GM21529 (cell line): ENCODE data around the gene SYPL1.

Experiments
- ATAC-seq: cut with Tn5 transposase; IDR thresholded peaks from one replicate; pipeline ENCODE4 v1.9.1; 2021; ENCODE audit not compliant: unreplicated experiment

Gene SYPL1

DNA sequence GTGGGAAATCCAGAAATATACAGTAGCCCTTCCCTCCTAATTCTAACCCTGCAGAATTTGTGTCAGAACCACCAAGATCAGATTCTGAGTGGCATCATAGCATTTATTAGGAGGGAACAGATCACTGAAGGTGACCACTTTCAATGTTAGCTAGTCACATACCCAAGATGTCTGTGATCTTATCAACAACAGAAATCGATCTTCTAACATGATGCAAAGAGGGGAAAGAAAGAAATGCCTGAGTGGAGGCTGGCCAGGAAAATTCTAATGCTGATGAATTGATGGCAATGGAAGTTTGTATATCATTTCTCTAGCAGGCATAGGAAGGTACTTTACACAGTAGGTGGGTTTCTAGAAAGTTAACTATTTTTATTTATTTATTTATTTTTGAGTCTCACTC is 10.6 kb upstream of the SYPL1 start:
- ATAC-seq, result no peak

DNA sequence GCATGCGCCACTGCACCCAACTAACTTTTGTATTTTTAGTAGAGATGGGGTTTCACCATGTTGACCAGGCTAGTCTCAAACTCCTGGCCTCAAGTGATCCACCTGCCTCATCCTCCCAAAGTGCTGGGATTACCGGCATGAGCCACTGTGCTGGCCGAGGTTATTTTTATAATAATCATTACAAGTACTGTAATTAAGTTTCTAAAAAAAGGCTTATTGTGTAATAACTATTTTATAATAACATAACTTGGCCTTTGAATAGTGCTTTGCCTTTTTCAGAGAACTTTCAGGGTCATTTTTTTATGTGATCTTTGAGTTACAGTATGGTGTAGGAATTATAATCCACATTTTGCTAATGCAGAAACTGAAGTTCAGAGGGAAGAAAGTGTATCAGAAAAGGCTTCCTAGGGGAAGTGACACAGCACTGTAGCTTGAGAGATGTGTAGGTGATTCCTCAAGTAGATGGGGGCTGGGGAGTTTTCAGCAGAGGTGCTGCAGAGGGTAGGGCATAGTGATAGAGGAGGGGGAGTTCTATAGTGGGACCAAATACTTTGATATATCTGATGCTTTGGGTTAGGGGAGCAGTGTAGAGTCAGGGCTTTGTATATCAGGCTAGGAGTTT is 9.2 kb upstream of the SYPL1 start:
- no peak for ATAC-seq

DNA sequence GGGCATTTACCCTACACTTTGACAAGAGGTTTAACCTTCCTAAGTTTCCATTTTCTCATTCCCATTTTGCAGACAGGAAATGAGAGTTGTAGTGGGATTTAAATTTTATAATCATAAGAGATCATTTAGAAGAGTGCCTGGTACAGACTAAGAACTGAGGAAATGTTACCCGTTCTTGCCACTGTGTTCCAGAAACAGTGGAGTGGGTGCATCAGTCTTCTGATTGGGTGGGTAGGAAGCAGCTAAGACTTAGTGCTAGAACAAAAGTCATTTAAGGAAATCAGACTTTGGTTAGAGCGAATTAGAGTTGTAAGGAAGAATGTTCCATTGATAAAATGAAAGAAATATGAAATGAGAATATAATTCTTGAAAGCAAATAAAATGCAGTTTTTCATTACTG is 8.4 kb upstream of the SYPL1 start:
- no peak for ATAC-seq

DNA sequence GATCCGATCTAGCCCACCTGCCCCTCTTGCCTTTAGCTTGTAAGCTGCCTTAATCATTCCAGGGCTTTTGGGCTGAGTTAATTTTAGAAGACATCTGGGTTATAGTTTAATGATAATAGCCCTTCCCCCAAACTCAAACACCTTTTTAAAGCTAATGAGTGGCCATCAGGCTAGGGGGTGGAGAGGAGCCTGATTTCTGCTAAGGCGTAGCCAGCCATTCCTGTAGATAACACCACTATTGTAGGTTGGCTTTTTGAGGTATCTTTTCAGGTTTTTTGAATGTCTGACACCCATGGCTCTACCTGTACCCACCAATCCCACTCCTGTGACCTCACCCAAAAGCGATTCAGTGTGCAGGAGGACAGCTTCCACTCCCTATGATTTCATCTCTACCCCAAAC is 7.6 kb upstream of the SYPL1 start:
- ATAC-seq, result no peak

DNA sequence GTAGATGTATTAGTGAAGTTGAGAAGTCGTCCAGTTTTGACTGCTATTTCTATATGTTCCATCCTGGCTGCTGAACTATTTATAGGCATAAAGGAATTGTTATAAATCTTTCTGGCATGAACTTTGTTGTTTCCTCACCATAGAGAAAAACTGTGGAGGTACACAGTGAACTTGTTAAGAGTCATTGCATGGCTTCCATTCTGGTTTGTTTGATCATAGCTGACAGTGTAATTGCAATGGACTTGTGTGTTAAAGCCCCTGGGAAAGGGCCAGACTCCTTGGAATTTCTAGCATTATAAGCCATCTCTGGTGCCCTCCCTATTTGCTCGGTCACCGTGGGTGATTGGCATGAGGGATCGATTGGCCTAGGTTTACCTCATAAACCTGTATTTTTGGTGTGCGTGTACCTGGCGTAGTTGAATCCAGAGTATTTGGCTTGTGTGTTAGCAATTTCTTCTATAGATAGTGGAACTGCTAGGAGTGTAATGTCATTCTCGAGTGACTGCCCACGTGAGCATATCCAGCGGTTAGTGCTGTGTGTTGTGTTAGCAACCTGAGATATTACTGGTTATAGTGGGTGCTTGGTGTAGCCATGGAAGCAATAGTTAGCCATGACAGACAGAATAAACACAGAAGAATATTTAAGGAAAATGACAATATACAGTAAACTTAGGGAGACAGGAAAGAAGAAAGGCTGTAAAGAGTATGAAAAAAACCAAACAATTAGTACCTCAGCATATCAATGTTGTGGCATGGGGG is 5.9 kb upstream of the SYPL1 start:
- ATAC-seq, result no peak

- ATAC-seq, result no peak
These were observed 4.1 kb upstream of the SYPL1 start for GRCh38 chr7:106116161-106116704.

DNA sequence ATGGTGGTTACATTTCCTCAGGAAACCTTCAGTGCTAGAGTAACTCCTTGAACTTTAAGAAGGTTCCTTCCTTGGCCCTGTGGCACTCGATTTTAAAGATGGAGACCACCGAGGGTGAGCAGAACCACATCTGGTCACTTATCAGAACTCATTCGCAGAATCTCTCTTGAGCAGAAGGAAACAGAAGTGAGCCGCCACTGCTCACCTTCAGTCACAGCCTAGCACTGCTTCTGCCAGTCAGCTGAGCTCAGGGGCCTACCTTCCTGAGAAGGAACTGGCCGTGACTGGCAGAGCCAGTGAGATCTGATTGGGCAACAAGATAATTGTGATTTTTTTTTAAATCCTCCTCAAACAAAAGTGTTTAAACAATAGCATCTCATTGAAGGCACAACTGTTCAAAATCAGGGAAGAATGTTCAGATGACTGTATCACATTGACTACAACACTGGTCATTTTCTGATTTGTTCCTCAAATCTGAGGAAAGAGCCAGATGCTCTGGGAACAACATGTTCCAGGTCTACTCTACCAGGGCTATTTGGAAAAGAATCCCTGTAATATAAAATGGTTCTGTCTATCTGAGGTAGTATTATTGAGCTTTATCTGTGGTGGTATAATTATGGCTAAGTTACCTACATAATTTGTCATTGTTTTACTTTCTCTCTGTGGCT is 2.7 kb upstream of the SYPL1 start:
- no peak for ATAC-seq

DNA sequence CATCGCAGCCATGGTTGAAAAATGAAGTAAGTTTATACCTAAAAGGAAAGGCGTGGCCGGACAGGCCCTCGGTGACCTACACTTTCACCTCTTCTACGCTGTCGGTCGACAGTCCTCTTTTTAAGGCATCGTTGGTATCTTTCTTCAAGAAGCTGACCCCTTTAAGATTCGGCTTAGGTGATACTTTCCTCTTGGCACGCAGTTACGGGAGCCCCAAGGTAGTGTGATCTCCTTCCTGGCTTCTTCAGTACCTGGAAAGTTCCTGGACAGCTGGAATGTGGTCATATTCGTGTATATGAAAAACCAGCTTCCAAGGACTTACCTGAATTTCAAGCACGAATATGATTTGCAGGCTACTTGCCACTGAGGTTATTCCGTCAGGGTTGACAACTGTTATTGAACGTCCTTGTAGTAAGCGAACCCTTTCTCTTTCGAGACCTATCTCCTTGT is 885 bp upstream of the SYPL1 start:
- no peak for ATAC-seq

GRCh38 chr7:106111655-106112117 is 426 bp downstream of the SYPL1 start:
- peak; percentile 37 for ATAC-seq

GRCh38 chr7:106110885-106111654 is 1.0 kb downstream of the SYPL1 start:
- no peak for ATAC-seq

DNA sequence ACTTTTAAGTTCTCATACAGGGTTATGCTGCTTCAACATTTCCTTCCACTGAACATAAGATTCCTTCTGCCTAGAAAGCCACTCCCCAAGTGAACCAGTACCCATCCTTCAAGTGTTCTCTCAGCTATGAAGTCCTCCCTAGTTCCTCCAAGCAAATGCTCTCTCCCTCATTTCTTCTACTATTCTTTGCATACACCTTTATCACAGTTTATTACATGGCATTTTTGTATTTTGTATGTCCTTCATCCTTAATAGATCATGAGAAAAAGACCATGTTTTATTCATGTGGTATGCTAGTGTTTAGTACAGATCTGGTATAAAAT is 1.9 kb downstream of the SYPL1 start:
- no peak for ATAC-seq

- no peak for ATAC-seq
These were observed 2.4 kb downstream of the SYPL1 start for GRCh38 chr7:106109521-106110237.

GRCh38 chr7:106108991-106109390 is 3.1 kb downstream of the SYPL1 start:
- no peak for ATAC-seq

- no peak for ATAC-seq
These were observed 7.3 kb downstream of the SYPL1 start for GRCh38 chr7:106104721-106105260.

GRCh38 chr7:106102387-106102966 is 9.6 kb downstream of the SYPL1 start:
- ATAC-seq, result no peak

GRCh38 chr7:106101726-106102125 is 10.4 kb downstream of the SYPL1 start:
- no peak for ATAC-seq

DNA sequence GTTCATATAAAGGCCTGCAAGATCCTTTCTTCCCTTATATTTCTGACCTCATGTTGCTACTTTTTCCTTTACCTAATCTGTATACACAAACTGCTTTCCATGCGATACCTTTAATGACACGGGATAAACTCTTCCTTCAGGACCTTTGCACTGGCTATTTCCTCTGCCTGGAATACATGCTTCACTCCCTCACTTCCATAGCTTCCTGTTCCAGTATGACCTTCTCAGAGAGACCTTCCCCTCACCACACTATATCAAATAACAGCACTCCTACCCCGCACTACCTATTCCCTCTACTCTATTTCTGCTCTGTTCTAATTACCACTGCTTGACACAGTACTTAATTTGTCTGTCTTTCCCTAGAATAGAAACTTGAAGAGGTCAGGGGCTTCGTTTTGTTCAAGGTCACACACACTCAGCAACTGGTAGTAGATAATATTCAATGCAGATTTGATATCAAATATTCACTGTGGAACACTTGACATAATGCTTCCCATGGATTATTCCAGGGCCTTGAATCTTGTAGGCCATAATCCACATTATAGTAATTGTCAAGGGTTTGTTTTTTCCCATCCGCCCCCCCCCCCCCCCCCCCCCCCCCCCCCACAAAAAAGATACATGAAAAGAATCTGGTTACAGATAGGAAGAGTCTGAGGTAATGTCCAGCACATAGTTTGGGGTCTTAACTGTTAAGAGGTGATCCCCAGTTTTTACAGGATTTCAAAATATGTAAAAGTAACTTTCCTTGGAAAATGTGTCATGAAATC is 11.1 kb downstream of the SYPL1 start:
- ATAC-seq, result no peak

- no peak for ATAC-seq
These were observed 12.6 kb downstream of the SYPL1 start for GRCh38 chr7:106099539-106099938.

GRCh38 chr7:106098889-106099288 is 13.2 kb downstream of the SYPL1 start:
- ATAC-seq, result no peak
